HepG2 (cell line): ENCODE measurements around the gene MLST8. TPM values are rescaled to one million over a fixed set of nuclear protein-coding genes. Genes with fewer than 3 reads are reported as not detected.
A peak's percentile ranks its signal among the peaks of the same experiment; 100 is the strongest.

Experiments
- CBX2 ChIP-seq, 2 experiments: fragments of 200-600 bp in 1 of 2; sonication (generic); formaldehyde crosslinking in 1 of 2; IDR thresholded peaks; 2 replicates each; pipeline versions ENCODE4 v1.7.0 to v1.8.1; 2018 to 2022; ENCODE audit warnings: low read depth in 2 of 2, low read length in 1 of 2, mild to moderate bottlenecking in 1 of 2, missing genetic modification reagents in 1 of 2
- CEBPZ ChIP-seq: IDR thresholded peaks from 2 replicates; pipeline ENCODE4 v1.6.1; 2012; ENCODE audit warnings: low read length, improper control_type of control experiment
- FOXJ3 ChIP-seq: sonication (generic); formaldehyde crosslinking; IDR thresholded peaks from 2 replicates; pipeline ENCODE4 v1.4.0; 2020; ENCODE audit warnings: missing genetic modification reagents, mild to moderate bottlenecking, borderline replicate concordance
- HOXA3 ChIP-seq: sonication (generic); formaldehyde crosslinking; IDR thresholded peaks from 2 replicates; pipeline ENCODE4 v1.5.0; 2020; ENCODE audit warnings: missing genetic modification reagents
- IRF9 ChIP-seq: sonication (generic); formaldehyde crosslinking; IDR thresholded peaks from 2 replicates; pipeline ENCODE4 v1.8.0; 2022; ENCODE audit warnings: missing genetic modification reagents, mild to moderate bottlenecking, borderline replicate concordance
- NRL ChIP-seq: sonication (generic); formaldehyde crosslinking; IDR thresholded peaks from 2 replicates; pipeline ENCODE4 v1.5.0; 2020; ENCODE audit warnings: missing genetic modification reagents, mild to moderate bottlenecking, moderate library complexity, borderline replicate concordance
- PAF1 ChIP-seq: IDR thresholded peaks from 2 replicates; pipeline ENCODE4 v1.6.1; 2016; ENCODE audit warnings: missing genetic modification reagents, missing compliant biosample characterization
- PAXIP1 ChIP-seq: sonication (generic); formaldehyde crosslinking; conservative IDR thresholded peaks from 2 replicates; pipeline ENCODE4 v1.4.0; 2020; ENCODE audit warnings: mild to moderate bottlenecking, missing genetic modification reagents, moderate library complexity
- SMAD3 ChIP-seq: sonication (generic); formaldehyde crosslinking; IDR thresholded peaks from 2 replicates; pipeline ENCODE4 v1.4.0; 2020; ENCODE audit warnings: missing genetic modification reagents
- SNRNP70 ChIP-seq: fragments of 200-400 bp; formaldehyde crosslinking; IDR thresholded peaks from 2 replicates; pipeline ENCODE4 v1.6.1; 2017; ENCODE audit warnings: mild to moderate bottlenecking, low read depth, low read length, moderate library complexity
- TCF12 ChIP-seq, 2 experiments: fragments of 450-650 bp in 1 of 2; sonication (generic) in 1 of 2; formaldehyde crosslinking in 1 of 2; IDR thresholded peaks; 2 replicates each; pipeline versions ENCODE4 v1.6.1 to v1.8.0; 2017 to 2022; ENCODE audit warnings: antibody characterized with exemption in 1 of 2, mild to moderate bottlenecking in 1 of 2, missing genetic modification reagents in 1 of 2, moderate library complexity in 1 of 2
- ZNF362 ChIP-seq: sonication (generic); formaldehyde crosslinking; IDR thresholded peaks from 2 replicates; pipeline ENCODE4 v1.4.0; 2020; ENCODE audit warnings: missing genetic modification reagents, mild to moderate bottlenecking, borderline replicate concordance
- ZUFSP ChIP-seq: sonication (generic); formaldehyde crosslinking; IDR thresholded peaks from 2 replicates; pipeline ENCODE4 v1.9.0; 2021; ENCODE audit warnings: missing genetic modification reagents, mild to moderate bottlenecking, borderline replicate concordance
- polyA plus RNA-seq, 8 experiments: library from polyadenylated mRNA; depleted of rRNA in 3 of 8; stranded (reverse) in 7 of 8; unstranded in 1 of 8; fragments of >200 nt; fragmentation: Illumina TruSeq in 4 of 8; extraction: Trizol in 4 of 8; gene quantifications; 2 replicates each; pipeline versions ENCODE4 v1.2.1 to v1.2.3, GENCODE V29; 2011 to 2016; ENCODE audit warnings: low read depth in 4 of 8, missing spikeins in 1 of 8, mixed read lengths in 1 of 8; ENCODE audit not compliant: insufficient read depth in 1 of 8
- total RNA-seq, 5 experiments: library from RNA; depleted of rRNA; stranded (reverse); fragments of >200 nt; fragmentation: Illumina TruSeq; extraction: Trizol; gene quantifications; 2 replicates each; pipeline ENCODE4 v1.2.3, GENCODE V29; 2016; ENCODE audit warnings: low read depth in 1 of 5

MLST8 gene
- total and polyA plus RNA-seq, 2 of the 13 experiments (the other 11 are each of a cell fraction or from before 2014, with no cell fraction given) = 30.8 to 72.7 TPM

- TF ChIP-seq ZUFSP (CRISPR knock-in tag) (no peak), ZNF362 (CRISPR knock-in tag) (no peak), PAF1 (no peak), SNRNP70 (no peak), CBX2 (IDR thresholded peaks at IDR 0.05; ENCODE audit: low read depth, low read length) (no peak), CBX2 (CRISPR knock-in tag; IDR thresholded peaks at IDR 0.05; ENCODE audit: low read depth) (no peak), FOXJ3 (no peak), NRL (CRISPR knock-in tag) (peak; percentile 68), HOXA3 (CRISPR knock-in tag) (peak; percentile 100), TCF12 (IDR thresholded peaks at IDR 0.05) (no peak), TCF12 (CRISPR knock-in tag; IDR thresholded peaks at IDR 0.05) (peak; percentile 68; the same call in 1 of the 2 replicates), PAXIP1 (CRISPR knock-in tag) (peak; percentile 72; the same call in 1 of the 2 replicates), IRF9 (CRISPR knock-in tag) (no peak; the same call in 1 of the 2 replicates), CEBPZ (no peak), SMAD3 (CRISPR knock-in tag) (0 out of 2 replicates have a peak, but pooled peaks have one; percentile 14)
Observed at GRCh38 chr16:2223221-2223941, 18.1 kb downstream of the MLST8 start, which contains the start of gene E4F1 (continued).
